HL-60 (cell line): ENCODE measurements around the gene INKA2.

Source experiments
- GABPA ChIP-seq: IDR thresholded peaks from 2 replicates; pipeline ENCODE4 v1.6.1; 2012; ENCODE audit warnings: low read depth
- POLR2AphosphoS5 ChIP-seq: IDR thresholded peaks from 2 replicates; pipeline ENCODE4 v1.6.1; 2012; ENCODE audit warnings: low read depth
- SPI1 ChIP-seq: IDR thresholded peaks from 2 replicates; pipeline ENCODE4 v1.6.1; 2012; ENCODE audit warnings: low read depth, mild to moderate bottlenecking, borderline replicate concordance
- TF ChIP-seq, protein P1 (sequence below): IDR thresholded peaks from one replicate; pipeline ENCODE4 v1.5.1; 2011; ENCODE audit warnings: low read length, control low read depth, inconsistent platforms; ENCODE audit not compliant: insufficient read depth
- TF ChIP-seq, protein P2 (sequence below): IDR thresholded peaks from 2 replicates; pipeline ENCODE4 v1.6.1; 2012; ENCODE audit warnings: low read depth; ENCODE audit not compliant: insufficient replicate concordance

DNA sequence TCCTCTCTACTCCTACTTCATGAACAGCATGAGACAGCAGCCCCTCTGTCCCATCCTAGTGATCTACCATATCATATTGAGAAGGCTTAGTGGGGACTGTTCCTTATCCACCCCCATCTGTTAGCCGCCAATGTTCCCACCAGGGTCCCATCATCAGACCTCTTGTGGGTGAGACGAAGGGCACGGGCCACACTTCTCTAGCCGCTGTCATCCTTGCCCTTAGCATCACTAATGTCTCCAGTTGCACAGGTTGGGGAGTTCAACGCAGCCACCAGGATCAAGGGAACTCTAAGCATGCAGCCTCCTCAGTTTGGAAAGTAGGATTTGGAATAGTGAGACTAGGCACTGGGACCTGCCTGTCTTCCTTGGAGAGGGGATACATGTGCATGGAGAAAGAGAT is 20.1 kb downstream of the INKA2 start:
- TF ChIP-seq, protein P1, sequence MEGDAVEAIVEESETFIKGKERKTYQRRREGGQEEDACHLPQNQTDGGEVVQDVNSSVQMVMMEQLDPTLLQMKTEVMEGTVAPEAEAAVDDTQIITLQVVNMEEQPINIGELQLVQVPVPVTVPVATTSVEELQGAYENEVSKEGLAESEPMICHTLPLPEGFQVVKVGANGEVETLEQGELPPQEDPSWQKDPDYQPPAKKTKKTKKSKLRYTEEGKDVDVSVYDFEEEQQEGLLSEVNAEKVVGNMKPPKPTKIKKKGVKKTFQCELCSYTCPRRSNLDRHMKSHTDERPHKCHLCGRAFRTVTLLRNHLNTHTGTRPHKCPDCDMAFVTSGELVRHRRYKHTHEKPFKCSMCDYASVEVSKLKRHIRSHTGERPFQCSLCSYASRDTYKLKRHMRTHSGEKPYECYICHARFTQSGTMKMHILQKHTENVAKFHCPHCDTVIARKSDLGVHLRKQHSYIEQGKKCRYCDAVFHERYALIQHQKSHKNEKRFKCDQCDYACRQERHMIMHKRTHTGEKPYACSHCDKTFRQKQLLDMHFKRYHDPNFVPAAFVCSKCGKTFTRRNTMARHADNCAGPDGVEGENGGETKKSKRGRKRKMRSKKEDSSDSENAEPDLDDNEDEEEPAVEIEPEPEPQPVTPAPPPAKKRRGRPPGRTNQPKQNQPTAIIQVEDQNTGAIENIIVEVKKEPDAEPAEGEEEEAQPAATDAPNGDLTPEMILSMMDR = no peak
- TF ChIP-seq GABPA (no peak), SPI1 (no peak), POLR2AphosphoS5 (no peak)
- TF ChIP-seq, protein P2, sequence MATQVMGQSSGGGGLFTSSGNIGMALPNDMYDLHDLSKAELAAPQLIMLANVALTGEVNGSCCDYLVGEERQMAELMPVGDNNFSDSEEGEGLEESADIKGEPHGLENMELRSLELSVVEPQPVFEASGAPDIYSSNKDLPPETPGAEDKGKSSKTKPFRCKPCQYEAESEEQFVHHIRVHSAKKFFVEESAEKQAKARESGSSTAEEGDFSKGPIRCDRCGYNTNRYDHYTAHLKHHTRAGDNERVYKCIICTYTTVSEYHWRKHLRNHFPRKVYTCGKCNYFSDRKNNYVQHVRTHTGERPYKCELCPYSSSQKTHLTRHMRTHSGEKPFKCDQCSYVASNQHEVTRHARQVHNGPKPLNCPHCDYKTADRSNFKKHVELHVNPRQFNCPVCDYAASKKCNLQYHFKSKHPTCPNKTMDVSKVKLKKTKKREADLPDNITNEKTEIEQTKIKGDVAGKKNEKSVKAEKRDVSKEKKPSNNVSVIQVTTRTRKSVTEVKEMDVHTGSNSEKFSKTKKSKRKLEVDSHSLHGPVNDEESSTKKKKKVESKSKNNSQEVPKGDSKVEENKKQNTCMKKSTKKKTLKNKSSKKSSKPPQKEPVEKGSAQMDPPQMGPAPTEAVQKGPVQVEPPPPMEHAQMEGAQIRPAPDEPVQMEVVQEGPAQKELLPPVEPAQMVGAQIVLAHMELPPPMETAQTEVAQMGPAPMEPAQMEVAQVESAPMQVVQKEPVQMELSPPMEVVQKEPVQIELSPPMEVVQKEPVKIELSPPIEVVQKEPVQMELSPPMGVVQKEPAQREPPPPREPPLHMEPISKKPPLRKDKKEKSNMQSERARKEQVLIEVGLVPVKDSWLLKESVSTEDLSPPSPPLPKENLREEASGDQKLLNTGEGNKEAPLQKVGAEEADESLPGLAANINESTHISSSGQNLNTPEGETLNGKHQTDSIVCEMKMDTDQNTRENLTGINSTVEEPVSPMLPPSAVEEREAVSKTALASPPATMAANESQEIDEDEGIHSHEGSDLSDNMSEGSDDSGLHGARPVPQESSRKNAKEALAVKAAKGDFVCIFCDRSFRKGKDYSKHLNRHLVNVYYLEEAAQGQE = no peak
